Lower lobe of right lung (tissue), 2 donors: ENCODE measurements around the gene CFAP43. TPM values are rescaled to one million over a fixed set of nuclear protein-coding genes. Genes with fewer than 3 reads are reported as not detected.

Source experiments
- ATAC-seq, 2 donors: fragments of 200-7000 bp; cut with Tn5 transposase; one replicate each; pipeline ENCODE4 v1.9.1; 2020 to 2022; ENCODE audit warnings: mild to moderate bottlenecking in 2 of 2, moderate library complexity in 2 of 2
- DNase-seq: peaks from one replicate; pipeline ENCODE4 v3.0.0-alpha.2; 2020
- H3K27ac ChIP-seq: fragments of 200-600 bp; one replicate; pipeline ENCODE4 v1.8.0; 2022
- H3K27me3 ChIP-seq: fragments of 200-600 bp; one replicate; pipeline ENCODE4 v1.8.0; 2022; ENCODE audit warnings: low read depth
- H3K36me3 ChIP-seq: fragments of 200-600 bp; one replicate; pipeline ENCODE4 v1.8.0; 2022; ENCODE audit warnings: mild to moderate bottlenecking
- H3K4me1 ChIP-seq: fragments of 200-600 bp; one replicate; pipeline ENCODE4 v1.8.0; 2022
- H3K4me3 ChIP-seq: fragments of 200-600 bp; one replicate; pipeline ENCODE4 v1.8.0; 2022; ENCODE audit warnings: mild to moderate bottlenecking
- H3K9me3 ChIP-seq: fragments of 200-600 bp; one replicate; pipeline ENCODE4 v1.8.0; 2022
- CTCF ChIP-seq: fragments of 200-600 bp; IDR thresholded peaks from one replicate; pipeline ENCODE4 v1.8.0; 2022; ENCODE audit warnings: antibody characterized with exemption, mild to moderate bottlenecking
- intact Hi-C: fragments of 100-400 bp; cut with DNase I; formaldehyde crosslinking; loops from one replicate; pipeline ENCODE4 v1.11.0; 2022
- microRNA-seq: library from miRNA; unstranded; fragments of <30 nt; microRNA quantifications from one replicate; pipeline ENCODE4 v1.2.0, GENCODE V29; 2020; ENCODE audit warnings: borderline number of aligned reads
- total RNA-seq: library from RNA; stranded (reverse); fragmentation: NEBNext Ultra II Directional; extraction: Animal tissue kit (Norgen Biotek cat#: 25700); gene quantifications from one replicate; pipeline ENCODE4 v1.2.1, GENCODE V29; 2021
- donor health status: DM: no; HTN: yes; CAD: no; lungs with severe emphysema.

CFAP43 gene
- total RNA-seq, 1 donor from 2014 or later, result 12.9 TPM

GRCh38 chr10:104084482-104085142 is 147.6 kb downstream of the CFAP43 start:
- no peaks in the 10 kb centered on the region for H3K4me1 ChIP-seq
- no peak for DNase-seq
- no peak overlapping the region for H3K4me3 ChIP-seq
- H3K27me3 ChIP-seq, result no peaks in the 10 kb centered on the region
- H3K36me3 ChIP-seq, result no peaks in the 10 kb centered on the region
- no peaks in the 10 kb centered on the region for H3K9me3 ChIP-seq
- H3K27ac ChIP-seq, result no peak overlapping the region
- no peak for TF ChIP-seq CTCF
- intact Hi-C loops, result no loop called here
- ATAC-seq, result peak; percentile 13 to 82

GRCh38 chr10:104081998-104082397 is 150.2 kb downstream of the CFAP43 start:
- Histone ChIP-seq H3K4me1 (peaks cover 5% of the 10 kb centered on the region), H3K36me3 (no peaks in the 10 kb centered on the region), H3K4me3 (no peak overlapping the region), H3K27ac (no peak overlapping the region), H3K27me3 (no peaks in the 10 kb centered on the region), H3K9me3 (no peaks in the 10 kb centered on the region)
- intact Hi-C loops, result no loop called here
- no peak for ATAC-seq
- no peak for TF ChIP-seq CTCF
- no peak for DNase-seq

DNA sequence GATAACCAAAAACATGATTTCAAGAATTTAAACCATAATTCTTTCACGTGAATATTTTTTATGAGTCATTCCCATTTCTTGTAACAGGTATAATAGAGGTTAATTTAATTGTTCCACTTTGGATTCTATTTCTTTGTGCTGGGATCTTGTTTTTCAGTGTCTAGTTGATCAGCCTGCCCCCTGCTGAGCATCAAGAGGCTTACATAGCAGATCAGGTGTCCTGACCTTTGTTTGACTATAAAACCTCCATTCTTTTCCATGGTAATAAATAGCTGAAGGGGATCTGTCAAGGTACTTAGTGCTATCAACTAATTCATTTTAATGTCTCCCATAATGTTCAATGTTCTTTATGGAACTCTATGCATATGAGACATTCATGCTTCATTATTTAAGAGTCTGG is 151.4 kb downstream of the CFAP43 start:
- Histone ChIP-seq H3K4me3 (no peak overlapping the region), H3K27me3 (no peaks in the 10 kb centered on the region), H3K27ac (no peak overlapping the region), H3K4me1 (peaks cover 6% of the 10 kb centered on the region), H3K9me3 (no peaks in the 10 kb centered on the region), H3K36me3 (no peaks in the 10 kb centered on the region)
- intact Hi-C loops, result no loop called here
- peak; percentile 28 for TF ChIP-seq CTCF
- DNase-seq, result no peak
- ATAC-seq, result no peak

Small RNA genes lying within 50 kb of the gene (microRNA-seq; reads per million reads assigned to microRNA genes)
- gene MIR4482 (not detected), gene MIR609 (not detected)

Other genes with a start within 250 kb of the CFAP43 start
- 0.32 TPM for gene COL17A1, start 146.5 kb downstream of the CFAP43 start, total RNA-seq
- 7.4 TPM for gene SFR1, start 110.2 kb downstream of the CFAP43 start, total RNA-seq
- gene GSTO1, start 22.5 kb upstream of the CFAP43 start, total RNA-seq, result 133 TPM
- gene GSTO2, start 36.8 kb upstream of the CFAP43 start, total RNA-seq, result 7.8 TPM
- 37.0 TPM for gene ITPRIP, start 106.1 kb upstream of the CFAP43 start, total RNA-seq
- 1.1 TPM for gene CFAP58, start 121.5 kb upstream of the CFAP43 start, total RNA-seq